HEK293 (cell line): ENCODE results near the gene TRIM2.
A peak's percentile ranks its signal among the peaks of the same experiment; 100 is the strongest.

ENCODE experiments used
- CTCF ChIA-PET: fragments of 350-600 bp; formaldehyde crosslinking; extraction: SDS; loops from one replicate; lab custom pipeline; 2021; ENCODE audit warnings: antibody characterized with exemption; lab: Yijun Ruan, JAX
- POLR2A ChIA-PET: fragments of 300-600 bp; formaldehyde crosslinking; extraction: SDS; loops from one replicate; lab custom pipeline; 2020; ENCODE audit warnings: antibody characterized with exemption, inconsistent platforms; lab: Yijun Ruan, JAX
- H3K27ac ChIP-seq: fragments of 200-500 bp; sonication (Bioruptor generic); 2 replicates; pipeline ENCODE4 v1.5.1; 2014; ENCODE audit warnings: low read depth, low read length, control low read depth, inconsistent platforms; ENCODE audit errors: extremely low read depth
- H3K36me3 ChIP-seq, 2 experiments: fragments of 200-500 bp in 1 of 2; sonication (Bioruptor generic) in 1 of 2; 1 replicate in 1 of 2; 2 replicates in 1 of 2; pipeline ENCODE4 v1.5.1; 2014 to 2017; ENCODE audit warnings: inconsistent platforms in 2 of 2, low read length in 2 of 2; ENCODE audit not compliant: control insufficient read depth in 2 of 2, insufficient read depth in 1 of 2
- H3K4me1 ChIP-seq: fragments of 200-500 bp; sonication (Bioruptor generic); 2 replicates; pipeline ENCODE4 v1.5.1; 2014; ENCODE audit warnings: mild to moderate bottlenecking, low read length, inconsistent platforms; ENCODE audit not compliant: control insufficient read depth, insufficient read depth
- H3K4me3 ChIP-seq: 2 replicates; pipeline ENCODE4 v1.5.1; 2011; ENCODE audit warnings: low read depth, mild to moderate bottlenecking, control low read depth, low read length, moderate library complexity
- H3K9me3 ChIP-seq: fragments of 200-500 bp; sonication (Bioruptor generic); 2 replicates; pipeline ENCODE4 v1.5.1; 2014; ENCODE audit warnings: low read depth, low read length, inconsistent platforms; ENCODE audit not compliant: control insufficient read depth, insufficient read depth
- BCL11B ChIP-seq: fragments of 450-650 bp; formaldehyde crosslinking; IDR thresholded peaks from 2 replicates; pipeline ENCODE4 v1.5.1; 2016; ENCODE audit warnings: low read depth, missing biosample characterization, missing genetic modification characterization
- GLIS1 ChIP-seq: fragments of 450-650 bp; formaldehyde crosslinking; IDR thresholded peaks from 2 replicates; pipeline ENCODE4 v1.5.1; 2016; ENCODE audit warnings: missing biosample characterization, missing genetic modification characterization
- HOXC10 ChIP-seq: sonication (generic); formaldehyde crosslinking; IDR thresholded peaks from 2 replicates; pipeline ENCODE4 v1.8.1; 2023; ENCODE audit warnings: mild to moderate bottlenecking, missing genetic modification reagents
- ZFP37 ChIP-seq: fragments of 450-650 bp; formaldehyde crosslinking; IDR thresholded peaks from 2 replicates; pipeline ENCODE4 v1.5.1; 2016; ENCODE audit warnings: missing biosample characterization, missing genetic modification characterization
- ZFP69B ChIP-seq: fragments of 450-650 bp; formaldehyde crosslinking; IDR thresholded peaks from 2 replicates; pipeline ENCODE4 v1.5.1; 2016; ENCODE audit warnings: missing biosample characterization, missing genetic modification characterization
- ZIC2 ChIP-seq: fragments of 450-650 bp; formaldehyde crosslinking; IDR thresholded peaks from 2 replicates; pipeline ENCODE4 v1.5.1; 2016; ENCODE audit warnings: missing biosample characterization, missing genetic modification characterization
- ZNF175 ChIP-seq: fragments of 450-650 bp; formaldehyde crosslinking; IDR thresholded peaks from 2 replicates; pipeline ENCODE4 v1.5.1; 2016; ENCODE audit warnings: missing biosample characterization, missing genetic modification characterization
- ZNF2 ChIP-seq: fragments of 450-650 bp; formaldehyde crosslinking; IDR thresholded peaks from 2 replicates; pipeline ENCODE4 v1.5.1; 2016; ENCODE audit warnings: missing biosample characterization, missing genetic modification characterization
- ZNF274 ChIP-seq, 2 experiments: fragments of 200-500 bp in 1 of 2; fragments of 450-650 bp in 1 of 2; sonication (Bioruptor generic) in 1 of 2; formaldehyde crosslinking in 1 of 2; IDR thresholded peaks; 2 replicates each; pipeline versions ENCODE4 v1.5.1 to v1.6.1; 2014 to 2016; ENCODE audit warnings: borderline replicate concordance in 1 of 2, inconsistent platforms in 1 of 2, low read length in 1 of 2, missing biosample characterization in 1 of 2, missing genetic modification characterization in 1 of 2
- ZNF335 ChIP-seq: fragments of 450-650 bp; formaldehyde crosslinking; conservative IDR thresholded peaks from 2 replicates; pipeline ENCODE4 v1.5.1; 2016; ENCODE audit warnings: missing biosample characterization, missing genetic modification characterization
- ZNF571 ChIP-seq: fragments of 450-650 bp; formaldehyde crosslinking; IDR thresholded peaks from 2 replicates; pipeline ENCODE4 v1.5.0; 2017; ENCODE audit warnings: missing biosample characterization, missing genetic modification characterization
- ZNF626 ChIP-seq: fragments of 450-650 bp; sonication (Bioruptor Pico); formaldehyde crosslinking; IDR thresholded peaks from 2 replicates; pipeline ENCODE4 v1.5.1; 2018; ENCODE audit warnings: missing biosample characterization, missing genetic modification characterization, inconsistent platforms
- ZNF768 ChIP-seq: fragments of 450-650 bp; formaldehyde crosslinking; IDR thresholded peaks from 2 replicates; pipeline ENCODE4 v1.5.1; 2018; ENCODE audit warnings: missing biosample characterization, mild to moderate bottlenecking, missing genetic modification characterization
- ZNF837 ChIP-seq: fragments of 450-650 bp; formaldehyde crosslinking; IDR thresholded peaks from 2 replicates; pipeline ENCODE4 v1.5.1; 2016; ENCODE audit warnings: missing biosample characterization, missing genetic modification characterization
- TF ChIP-seq, protein P1 (sequence below): fragments of 450-650 bp; formaldehyde crosslinking; IDR thresholded peaks from 2 replicates; pipeline ENCODE4 v1.5.1; 2016; ENCODE audit warnings: missing biosample characterization, missing genetic modification characterization
- TF ChIP-seq, protein P2 (sequence below): fragments of 450-650 bp; formaldehyde crosslinking; IDR thresholded peaks from 2 replicates; pipeline ENCODE4 v1.5.1; 2017; ENCODE audit warnings: missing biosample characterization, missing genetic modification characterization

TRIM2 gene

DNA sequence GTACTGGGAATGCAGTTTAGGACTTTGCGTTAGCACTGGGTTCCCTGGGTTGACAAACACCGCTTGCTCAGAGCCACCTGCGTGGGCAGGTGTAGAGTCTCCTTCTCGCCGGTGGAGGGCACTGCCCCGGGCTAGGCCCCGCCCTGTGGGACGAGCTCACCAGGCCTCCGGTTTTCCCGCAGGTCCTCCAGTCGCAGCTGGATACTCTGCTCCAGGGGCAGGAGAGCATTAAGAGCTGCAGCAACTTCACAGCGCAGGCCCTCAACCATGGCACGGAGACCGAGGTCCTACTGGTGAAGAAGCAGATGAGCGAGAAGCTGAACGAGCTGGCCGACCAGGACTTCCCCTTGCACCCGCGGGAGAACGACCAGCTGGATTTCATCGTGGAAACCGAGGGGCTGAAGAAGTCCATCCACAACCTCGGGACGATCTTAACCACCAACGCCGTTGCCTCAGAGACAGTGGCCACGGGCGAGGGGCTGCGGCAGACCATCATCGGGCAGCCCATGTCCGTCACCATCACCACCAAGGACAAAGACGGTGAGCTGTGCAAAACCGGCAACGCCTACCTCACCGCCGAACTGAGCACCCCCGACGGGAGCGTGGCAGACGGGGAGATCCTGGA lies 91.0 kb downstream of the TRIM2 start:
- H3K4me3 ChIP-seq: no peak overlapping the region
- POLR2A ChIA-PET: no interaction called here
- TF ChIP-seq ZNF837 (tag by site-specific recombination): no peak
- no peak for TF ChIP-seq ZFP37 (tag by site-specific recombination)
- no peak for TF ChIP-seq ZFP69B
- no peak for TF ChIP-seq ZNF571 (tag by site-specific recombination)
- TF ChIP-seq, protein P1, sequence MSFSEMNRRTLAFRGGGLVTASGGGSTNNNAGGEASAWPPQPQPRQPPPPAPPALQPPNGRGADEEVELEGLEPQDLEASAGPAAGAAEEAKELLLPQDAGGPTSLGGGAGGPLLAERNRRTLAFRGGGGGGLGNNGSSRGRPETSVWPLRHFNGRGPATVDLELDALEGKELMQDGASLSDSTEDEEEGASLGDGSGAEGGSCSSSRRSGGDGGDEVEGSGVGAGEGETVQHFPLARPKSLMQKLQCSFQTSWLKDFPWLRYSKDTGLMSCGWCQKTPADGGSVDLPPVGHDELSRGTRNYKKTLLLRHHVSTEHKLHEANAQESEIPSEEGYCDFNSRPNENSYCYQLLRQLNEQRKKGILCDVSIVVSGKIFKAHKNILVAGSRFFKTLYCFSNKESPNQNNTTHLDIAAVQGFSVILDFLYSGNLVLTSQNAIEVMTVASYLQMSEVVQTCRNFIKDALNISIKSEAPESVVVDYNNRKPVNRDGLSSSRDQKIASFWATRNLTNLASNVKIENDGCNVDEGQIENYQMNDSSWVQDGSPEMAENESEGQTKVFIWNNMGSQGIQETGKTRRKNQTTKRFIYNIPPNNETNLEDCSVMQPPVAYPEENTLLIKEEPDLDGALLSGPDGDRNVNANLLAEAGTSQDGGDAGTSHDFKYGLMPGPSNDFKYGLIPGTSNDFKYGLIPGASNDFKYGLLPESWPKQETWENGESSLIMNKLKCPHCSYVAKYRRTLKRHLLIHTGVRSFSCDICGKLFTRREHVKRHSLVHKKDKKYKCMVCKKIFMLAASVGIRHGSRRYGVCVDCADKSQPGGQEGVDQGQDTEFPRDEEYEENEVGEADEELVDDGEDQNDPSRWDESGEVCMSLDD: no peak
- no peak for TF ChIP-seq BCL11B
- no peak for TF ChIP-seq ZNF626 (tag by site-specific recombination)
- no peak for TF ChIP-seq ZNF175 (tag by site-specific recombination)
- TF ChIP-seq ZNF274 (IDR thresholded peaks at IDR 0.05; ENCODE audit: low read length): no peak
- TF ChIP-seq ZNF274 (tag by site-specific recombination; IDR thresholded peaks at IDR 0.05; ENCODE audit: borderline replicate concordance): no peak
- TF ChIP-seq ZNF2 (tag by site-specific recombination): no peak
- TF ChIP-seq, protein P2, sequence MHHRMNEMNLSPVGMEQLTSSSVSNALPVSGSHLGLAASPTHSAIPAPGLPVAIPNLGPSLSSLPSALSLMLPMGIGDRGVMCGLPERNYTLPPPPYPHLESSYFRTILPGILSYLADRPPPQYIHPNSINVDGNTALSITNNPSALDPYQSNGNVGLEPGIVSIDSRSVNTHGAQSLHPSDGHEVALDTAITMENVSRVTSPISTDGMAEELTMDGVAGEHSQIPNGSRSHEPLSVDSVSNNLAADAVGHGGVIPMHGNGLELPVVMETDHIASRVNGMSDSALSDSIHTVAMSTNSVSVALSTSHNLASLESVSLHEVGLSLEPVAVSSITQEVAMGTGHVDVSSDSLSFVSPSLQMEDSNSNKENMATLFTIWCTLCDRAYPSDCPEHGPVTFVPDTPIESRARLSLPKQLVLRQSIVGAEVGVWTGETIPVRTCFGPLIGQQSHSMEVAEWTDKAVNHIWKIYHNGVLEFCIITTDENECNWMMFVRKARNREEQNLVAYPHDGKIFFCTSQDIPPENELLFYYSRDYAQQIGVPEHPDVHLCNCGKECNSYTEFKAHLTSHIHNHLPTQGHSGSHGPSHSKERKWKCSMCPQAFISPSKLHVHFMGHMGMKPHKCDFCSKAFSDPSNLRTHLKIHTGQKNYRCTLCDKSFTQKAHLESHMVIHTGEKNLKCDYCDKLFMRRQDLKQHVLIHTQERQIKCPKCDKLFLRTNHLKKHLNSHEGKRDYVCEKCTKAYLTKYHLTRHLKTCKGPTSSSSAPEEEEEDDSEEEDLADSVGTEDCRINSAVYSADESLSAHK (tag by site-specific recombination): no peak
- no peak for TF ChIP-seq ZNF335
- no peak for TF ChIP-seq ZIC2 (tag by site-specific recombination)
- H3K9me3 ChIP-seq: no peaks in the 10 kb centered on the region
- CTCF ChIA-PET: no interaction called here
- no peak overlapping the region for H3K27ac ChIP-seq
- peaks cover 1 to 70% of the 10 kb centered on the region in 2 experiments; a peak in 2 of 3 replicates for H3K36me3 ChIP-seq
- no peaks in the 10 kb centered on the region; the same call in 1 of the 2 replicates for H3K4me1 ChIP-seq

DNA sequence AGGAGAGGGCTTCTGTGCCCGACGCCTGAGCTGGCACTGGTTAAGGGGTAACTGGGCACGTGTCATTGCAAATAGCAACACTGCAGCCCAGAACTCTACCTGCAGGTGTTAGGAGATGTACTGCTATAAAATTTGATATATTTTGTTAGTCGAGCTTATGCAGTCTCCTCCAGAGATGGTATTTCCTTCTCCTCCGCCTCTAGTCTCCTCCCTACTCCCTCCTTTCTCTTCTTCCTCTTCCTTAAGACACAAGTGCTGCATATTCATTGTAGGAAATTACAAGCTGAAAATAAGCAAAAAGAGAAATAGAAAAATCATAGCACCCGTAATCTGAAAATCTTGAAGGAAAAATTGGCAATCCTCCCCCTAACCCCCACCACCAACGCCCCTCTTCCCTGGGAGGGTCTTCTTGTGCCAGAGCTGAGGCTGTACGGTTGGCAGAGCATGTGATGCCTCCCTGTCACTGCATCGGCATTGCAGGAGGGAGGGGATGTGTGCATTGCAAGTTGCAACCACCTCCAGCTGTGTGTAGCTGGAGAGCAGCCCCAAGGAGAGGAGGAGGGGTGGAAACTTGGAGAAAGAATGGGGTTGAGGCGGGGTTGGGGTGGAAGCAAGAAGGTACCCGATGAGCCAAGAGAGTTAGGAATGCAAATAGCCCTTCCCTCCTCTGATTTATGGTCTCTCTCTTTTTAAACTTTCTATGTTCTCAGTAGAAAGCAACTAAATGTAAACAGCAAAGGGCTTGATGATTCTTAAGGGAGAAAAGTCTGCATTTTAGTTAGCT lies 92.0 kb downstream of the TRIM2 start:
- Histone ChIP-seq H3K27ac (no peak overlapping the region), H3K4me3 (no peak overlapping the region), H3K36me3 (peaks cover 5 to 74% of the 10 kb centered on the region in 2 experiments; a peak in 2 of 3 replicates), H3K9me3 (no peaks in the 10 kb centered on the region; the same call in 1 of the 2 replicates), H3K4me1 (no peaks in the 10 kb centered on the region; the same call in 1 of the 2 replicates)
- TF ChIP-seq HOXC10 (CRISPR knock-in tag) (no peak), GLIS1 (tag by site-specific recombination) (peak; percentile 54)
- ChIA-PET POLR2A (no interaction called here), CTCF (interaction anchor here (1.7 kb wide), 1 partner anchor 153 kb away, joined by 5 read pairs; no protein-coding TSS in a partner anchor)

DNA sequence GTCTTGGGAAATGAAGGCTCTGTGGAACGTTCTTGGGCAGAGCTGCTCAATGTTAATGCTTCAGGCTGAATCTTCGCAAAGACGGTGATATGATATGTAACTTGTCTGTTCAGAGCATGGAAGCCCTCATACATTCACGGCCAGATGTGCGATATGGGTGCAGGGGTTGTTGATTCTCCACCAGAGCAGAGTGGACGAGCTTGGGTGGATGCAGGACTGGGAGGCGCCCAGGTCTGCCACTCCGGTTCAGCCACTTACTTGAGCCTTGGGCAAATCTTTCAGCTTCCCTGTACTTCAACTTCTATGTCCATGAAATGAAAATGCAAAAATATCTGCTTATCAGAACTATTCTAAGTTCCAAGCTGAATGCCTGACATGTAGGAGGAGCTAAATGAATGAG lies 92.9 kb downstream of the TRIM2 start:
- H3K4me3 ChIP-seq: no peak overlapping the region
- no peak overlapping the region for H3K27ac ChIP-seq
- TF ChIP-seq ZNF768: no peak
- TF ChIP-seq ZFP69B: no peak
- TF ChIP-seq ZNF626 (tag by site-specific recombination): no peak
- TF ChIP-seq ZNF175 (tag by site-specific recombination): no peak
- no peaks in the 10 kb centered on the region; the same call in 1 of the 2 replicates for H3K4me1 ChIP-seq
- no peaks in the 10 kb centered on the region; the same call in 1 of the 2 replicates for H3K9me3 ChIP-seq
- POLR2A ChIA-PET: no interaction called here
- peaks cover 5 to 72% of the 10 kb centered on the region in 2 experiments; a peak in 2 of 3 replicates for H3K36me3 ChIP-seq
- CTCF ChIA-PET: interaction anchor here (1.7 kb wide), 1 partner anchor 154 kb away, joined by 5 read pairs; no protein-coding TSS in a partner anchor
